CD14-positive monocyte (primary cell): ENCODE measurements around the gene STOML2. TPM values are rescaled to one million over a fixed set of nuclear protein-coding genes. Genes with fewer than 3 reads are reported as not detected.

ENCODE experiments used
- DNase-seq, 3 donors: peaks; one replicate each; pipeline ENCODE4 v3.0.0-alpha.2; 2011 to 2022
- H2AFZ ChIP-seq: 2 replicates; pipeline ENCODE4 v1.6.0; 2012; ENCODE audit warnings: mild to moderate bottlenecking, low read depth, low read length, inconsistent platforms; ENCODE audit not compliant: insufficient read depth, poor library complexity, severe bottlenecking
- H3K27ac ChIP-seq, 2 donors: 1 replicate in 1 of 2; 2 replicates in 1 of 2; pipeline ENCODE4 v1.5.1; 2012 to 2013; ENCODE audit warnings: low read length in 2 of 2, control low read depth in 1 of 2, inconsistent platforms in 1 of 2, low read depth in 1 of 2, mild to moderate bottlenecking in 1 of 2
- H3K27me3 ChIP-seq, 2 donors: one replicate each; pipeline versions ENCODE4 v1.6.0 to v1.6.1; 2011 to 2013; ENCODE audit warnings: low read length in 2 of 2; ENCODE audit not compliant: control insufficient read depth in 2 of 2, insufficient read depth in 2 of 2
- H3K36me3 ChIP-seq, 2 donors: replicated peaks in 1 of 2; 1 replicate in 1 of 2; 2 replicates in 1 of 2; pipeline versions ENCODE4 v1.5.1 to v1.6.1; 2012 to 2013; ENCODE audit warnings: low read length in 2 of 2, control low read depth in 1 of 2, inconsistent platforms in 1 of 2, mild to moderate bottlenecking in 1 of 2; ENCODE audit not compliant: insufficient read depth in 2 of 2, control insufficient read depth in 1 of 2
- H3K4me1 ChIP-seq, 2 donors: 1 replicate in 1 of 2; 2 replicates in 1 of 2; pipeline versions ENCODE4 v1.5.1 to v1.6.1; 2012 to 2013; ENCODE audit warnings: low read length in 2 of 2, control low read depth in 1 of 2, inconsistent platforms in 1 of 2, mild to moderate bottlenecking in 1 of 2, moderate library complexity in 1 of 2; ENCODE audit not compliant: insufficient read depth in 2 of 2, control insufficient read depth in 1 of 2
- H3K4me2 ChIP-seq: replicated peaks from 2 replicates; pipeline ENCODE3; 2012; ENCODE audit warnings: low read length, moderate library complexity, mild to moderate bottlenecking; ENCODE audit not compliant: poor library complexity, severe bottlenecking; ENCODE audit errors: extremely low read depth
- H3K4me3 ChIP-seq, 3 experiments: fragments of 200-600 bp in 1 of 3; sonication (generic) in 1 of 3; replicated peaks in 1 of 3; 1 replicate in 2 of 3; 2 replicates in 1 of 3; pipeline ENCODE4 v1.5.1; 2011 to 2013; ENCODE audit warnings: low read length in 3 of 3, mild to moderate bottlenecking in 3 of 3, control low read depth in 2 of 3, low read depth in 2 of 3, inconsistent platforms in 1 of 3, moderate library complexity in 1 of 3
- H3K79me2 ChIP-seq: 2 replicates; pipeline ENCODE4 v1.6.0; 2012; ENCODE audit warnings: mild to moderate bottlenecking, control low read depth, inconsistent platforms, low read length, moderate library complexity; ENCODE audit not compliant: insufficient read depth
- H3K9ac ChIP-seq: 2 replicates; pipeline ENCODE4 v1.6.0; 2017; ENCODE audit warnings: low read length, mild to moderate bottlenecking; ENCODE audit not compliant: insufficient read depth, poor library complexity, severe bottlenecking
- H3K9me3 ChIP-seq, 2 donors: replicated peaks in 1 of 2; 1 replicate in 1 of 2; 2 replicates in 1 of 2; pipeline versions ENCODE4 v1.5.1 to v1.6.1; 2012 to 2013; ENCODE audit warnings: low read length in 2 of 2, control low read depth in 1 of 2; ENCODE audit not compliant: control insufficient read depth in 1 of 2, insufficient read depth in 1 of 2
- H4K20me1 ChIP-seq: 2 replicates; pipeline ENCODE4 v1.6.0; 2012; ENCODE audit warnings: mild to moderate bottlenecking, low read length, control low read depth, moderate library complexity; ENCODE audit not compliant: insufficient read depth
- H3K27ac Mint-ChIP-seq, 7 donors: one replicate each; pipeline ENCODE4 v1.8.0; 2020; ENCODE audit warnings: mild to moderate bottlenecking in 7 of 7, mixed read lengths in 7 of 7, moderate library complexity in 6 of 7, inconsistent platforms in 2 of 7
- H3K27me3 Mint-ChIP-seq, 3 donors: one replicate each; pipeline ENCODE4 v1.8.0; 2021 to 2022; ENCODE audit warnings: low read depth in 3 of 3, mild to moderate bottlenecking in 3 of 3, mixed read lengths in 3 of 3, moderate library complexity in 3 of 3, inconsistent platforms in 1 of 3
- H3K36me3 Mint-ChIP-seq, 2 donors: one replicate each; pipeline ENCODE4 v1.8.0; 2020; ENCODE audit warnings: mixed read lengths in 2 of 2, inconsistent platforms in 1 of 2, mild to moderate bottlenecking in 1 of 2
- H3K4me1 Mint-ChIP-seq: one replicate; pipeline ENCODE4 v1.8.0; 2020; ENCODE audit warnings: mild to moderate bottlenecking, mixed read lengths
- H3K4me3 Mint-ChIP-seq, 2 donors: one replicate each; pipeline ENCODE4 v1.8.0; 2020; ENCODE audit warnings: mild to moderate bottlenecking in 2 of 2, mixed read lengths in 2 of 2, moderate library complexity in 1 of 2
- H3K9me3 Mint-ChIP-seq, 7 donors: one replicate each; pipeline ENCODE4 v1.8.0; 2020 to 2022; ENCODE audit warnings: mixed read lengths in 7 of 7, mild to moderate bottlenecking in 6 of 7, moderate library complexity in 6 of 7, inconsistent platforms in 2 of 7
- WGBS: methylation state at CpG from one replicate; pipeline ENCODE4 v1.1.5; 2013; ENCODE audit warnings: missing lambda C conversion rate; ENCODE audit not compliant: insufficient coverage; 5-methylcytosine and 5-hydroxymethylcytosine counted together
- intact Hi-C, 2 donors: fragments of 100-400 bp; cut with micrococcal nuclease; formaldehyde crosslinking; loops; one replicate each; pipeline versions ENCODE4 v1.15.0 to v1.15.1; 2023
- polyA plus RNA-seq, 3 donors: library from polyadenylated mRNA; depleted of rRNA in 1 of 3; unstranded in 2 of 3; stranded (reverse) in 1 of 3; fragments of 300-500 nt in 2 of 3; fragments of >200 nt in 1 of 3; fragmentation: Illumina TruSeq in 2 of 3; gene quantifications; 1 replicate in 2 of 3; 2 replicates in 1 of 3; pipeline ENCODE4 v1.2.3, GENCODE V29; 2012 to 2021
- TF ChIP-seq, protein P1 (sequence below): fragments of 200-600 bp; IDR thresholded peaks from one replicate; pipeline ENCODE4 v1.8.0; 2022; ENCODE audit warnings: antibody characterized with exemption, mild to moderate bottlenecking

STOML2 gene
- polyA plus RNA-seq, 3 donors = 45.5 to 62.0 (median 50.3) TPM

GRCh38 chr9:35110327-35110761 lies 7.4 kb upstream of the STOML2 start:
- H3K4me3 ChIP-seq = peak overlapping the region in 1 of 3 experiments; percentile 77
- TF ChIP-seq, protein P1, sequence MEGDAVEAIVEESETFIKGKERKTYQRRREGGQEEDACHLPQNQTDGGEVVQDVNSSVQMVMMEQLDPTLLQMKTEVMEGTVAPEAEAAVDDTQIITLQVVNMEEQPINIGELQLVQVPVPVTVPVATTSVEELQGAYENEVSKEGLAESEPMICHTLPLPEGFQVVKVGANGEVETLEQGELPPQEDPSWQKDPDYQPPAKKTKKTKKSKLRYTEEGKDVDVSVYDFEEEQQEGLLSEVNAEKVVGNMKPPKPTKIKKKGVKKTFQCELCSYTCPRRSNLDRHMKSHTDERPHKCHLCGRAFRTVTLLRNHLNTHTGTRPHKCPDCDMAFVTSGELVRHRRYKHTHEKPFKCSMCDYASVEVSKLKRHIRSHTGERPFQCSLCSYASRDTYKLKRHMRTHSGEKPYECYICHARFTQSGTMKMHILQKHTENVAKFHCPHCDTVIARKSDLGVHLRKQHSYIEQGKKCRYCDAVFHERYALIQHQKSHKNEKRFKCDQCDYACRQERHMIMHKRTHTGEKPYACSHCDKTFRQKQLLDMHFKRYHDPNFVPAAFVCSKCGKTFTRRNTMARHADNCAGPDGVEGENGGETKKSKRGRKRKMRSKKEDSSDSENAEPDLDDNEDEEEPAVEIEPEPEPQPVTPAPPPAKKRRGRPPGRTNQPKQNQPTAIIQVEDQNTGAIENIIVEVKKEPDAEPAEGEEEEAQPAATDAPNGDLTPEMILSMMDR = no peak
- H3K9me3 ChIP-seq = no peaks in the 10 kb centered on the region
- Mint-ChIP-seq H3K4me3 (peak overlapping the region; percentile 80 to 96), H3K27me3 (peaks cover 0 to 8% (median 0%) of the 10 kb centered on the region in 3 donors), H3K9me3 (peaks cover 0 to 3% (median 0%) of the 10 kb centered on the region in 7 donors), H3K36me3 (peaks cover 39 to 67% of the 10 kb centered on the region in 2 donors), H3K27ac (peak overlapping the region; percentile 86 to 100 (median 96)), H3K4me1 (peaks cover 51% of the 10 kb centered on the region)
- intact Hi-C loops = loop anchor here (5.0 to 10.0 kb wide), 6 partner anchors 38 to 622 kb away; partner anchors contain the start of genes CCDC107 (in 1 of the 2), CCL27 (in 1 of the 2), CREB3 (in 1 of the 2) and RMRP (in 1 of the 2)
- no peak overlapping the region for H2AFZ ChIP-seq
- peaks cover 85% of the 10 kb centered on the region for H4K20me1 ChIP-seq
- H3K36me3 ChIP-seq = peaks cover 36 to 46% of the 10 kb centered on the region in 2 donors
- WGBS = 27% methylated on average over 2 of the region's 3 CpGs
- peak overlapping the region in 1 of 2 donors; percentile 90 for H3K27ac ChIP-seq
- H3K79me2 ChIP-seq = peaks cover 71% of the 10 kb centered on the region
- H3K27me3 ChIP-seq = no peaks in the 10 kb centered on the region
- peak overlapping the region; percentile 80 for H3K9ac ChIP-seq
- peak in 1 of 3 donors; percentile 18 for DNase-seq
- peaks cover 50 to 55% of the 10 kb centered on the region in 2 donors for H3K4me1 ChIP-seq
- peak overlapping the region; percentile 71 for H3K4me2 ChIP-seq

DNA sequence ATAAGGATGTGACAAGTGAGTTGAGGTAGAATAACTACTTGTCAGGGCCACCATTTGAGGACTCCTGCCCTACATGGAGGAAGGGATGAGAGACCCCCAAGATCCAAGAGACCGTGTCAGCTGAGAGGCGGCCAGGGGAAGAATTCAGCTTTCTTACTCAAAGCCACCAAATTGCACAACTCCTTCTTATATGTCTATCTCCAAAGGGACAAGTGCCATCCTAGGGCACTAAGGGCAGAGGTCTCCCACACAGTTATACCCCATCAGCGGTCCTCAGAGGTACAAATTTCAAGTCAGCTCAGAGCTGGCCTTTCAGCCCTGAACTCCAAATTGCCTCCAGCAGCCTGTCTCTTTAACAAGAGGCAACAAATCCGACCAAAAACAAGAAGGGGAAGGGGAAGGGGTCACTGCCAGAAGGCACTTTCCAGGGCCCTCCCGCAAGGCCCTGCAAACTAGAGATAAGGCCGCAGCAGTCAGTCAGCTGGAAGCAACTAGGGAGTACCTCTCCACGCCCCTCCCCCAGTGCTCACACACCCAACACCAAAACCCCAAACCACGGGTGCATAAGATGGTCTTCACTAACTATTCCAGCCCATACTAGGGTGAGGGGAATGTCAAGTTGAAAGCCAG lies 6.1 kb upstream of the STOML2 start:
- 0% methylated on average over 3 of the region's 8 CpGs for WGBS
- TF ChIP-seq, protein P1 = no peak
- Histone ChIP-seq H3K4me3 (no peak overlapping the region), H3K27me3 (no peaks in the 10 kb centered on the region), H3K4me2 (no peak overlapping the region), H4K20me1 (peaks cover 93% of the 10 kb centered on the region), H3K4me1 (peaks cover 45 to 51% of the 10 kb centered on the region in 2 donors), H3K9ac (no peak overlapping the region), H3K9me3 (no peaks in the 10 kb centered on the region), H3K27ac (peak overlapping the region in 1 of 2 donors; percentile 90), H3K36me3 (peaks cover 49 to 59% of the 10 kb centered on the region in 2 donors), H2AFZ (no peak overlapping the region), H3K79me2 (peaks cover 59% of the 10 kb centered on the region)
- DNase-seq = no peak
- Mint-ChIP-seq H3K9me3 (peaks cover 0 to 3% (median 0%) of the 10 kb centered on the region in 7 donors), H3K4me1 (peaks cover 51% of the 10 kb centered on the region), H3K27me3 (peaks cover 0 to 8% (median 0%) of the 10 kb centered on the region in 3 donors), H3K27ac (peak overlapping the region; percentile 16 to 99 (median 73)), H3K36me3 (peaks cover 50 to 80% of the 10 kb centered on the region in 2 donors), H3K4me3 (no peak overlapping the region)
- intact Hi-C loops = no loop called here
